ENCODE results near the gene TSLP. TPM values are rescaled to one million over a fixed set of nuclear protein-coding genes. Genes with fewer than 3 reads are reported as not detected.

The TSLP gene
- total RNA-seq, 2 experiments from 2014 or later: not detected

GRCh38 chr5:111121926-111122325 lies 50.4 kb downstream of the TSLP start:
- Histone ChIP-seq H3K4me2 (ENCODE audit: low read length) (no peak overlapping the region), H2AFZ (ENCODE audit: low read length) (no peak overlapping the region), H3K4me3 (ENCODE audit: low read depth, low read length, poor library complexity, severe bottlenecking) (no peak overlapping the region), H4K20me1 (ENCODE audit: insufficient read depth, low read length) (peaks cover 6% of the 10 kb centered on the region; the same call in 1 of the 2 replicates), H3K36me3 (ENCODE audit: insufficient read depth, low read length) (peaks cover 99% of the 10 kb centered on the region), H3K79me2 (ENCODE audit: insufficient read depth, low read depth, low read length) (peaks cover 5% of the 10 kb centered on the region; the same call in 1 of the 2 replicates), H3K9me2 (ENCODE audit: insufficient read depth, low read length) (no peaks in the 10 kb centered on the region), H3K9me3 (ENCODE audit: low read length) (no peaks in the 10 kb centered on the region), H3K27ac (ENCODE audit: low read depth, low read length, poor library complexity, severe bottlenecking) (no peak overlapping the region), H3K4me1 (ENCODE audit: insufficient read depth, low read length, poor library complexity, severe bottlenecking) (no peaks in the 10 kb centered on the region)
- ChIA-PET POLR2A (no interaction called here), CTCF (ENCODE audit: unreplicated experiment) (no interaction called here)
- no TSS peak for BruUV-seq (replicated peaks)
- no peak for DNase-seq (ENCODE audit: low spot score)
- intact Hi-C loops (cut with micrococcal nuclease; ENCODE audit: unreplicated experiment): no loop called here
- TF ChIP-seq CTCF (conservative IDR thresholded peaks at IDR 0.05; ENCODE audit: low read length) (no peak), EZH2phosphoT487 (IDR thresholded peaks at IDR 0.05; ENCODE audit: borderline replicate concordance, low read depth, low read length) (no peak)

GRCh38 chr5:111122398-111122797 lies 50.9 kb downstream of the TSLP start:
- Histone ChIP-seq H3K79me2 (ENCODE audit: insufficient read depth, low read depth, low read length) (peaks cover 5% of the 10 kb centered on the region; the same call in 1 of the 2 replicates), H3K27ac (ENCODE audit: low read depth, low read length, poor library complexity, severe bottlenecking) (no peak overlapping the region), H3K9me3 (ENCODE audit: low read length) (no peaks in the 10 kb centered on the region), H3K4me2 (ENCODE audit: low read length) (no peak overlapping the region), H4K20me1 (ENCODE audit: insufficient read depth, low read length) (peaks cover 4% of the 10 kb centered on the region; the same call in 1 of the 2 replicates), H3K36me3 (ENCODE audit: insufficient read depth, low read length) (peaks cover 99% of the 10 kb centered on the region), H3K4me1 (ENCODE audit: insufficient read depth, low read length, poor library complexity, severe bottlenecking) (no peaks in the 10 kb centered on the region), H2AFZ (ENCODE audit: low read length) (no peak overlapping the region), H3K4me3 (ENCODE audit: low read depth, low read length, poor library complexity, severe bottlenecking) (no peak overlapping the region), H3K9me2 (ENCODE audit: insufficient read depth, low read length) (no peaks in the 10 kb centered on the region)
- DNase-seq (ENCODE audit: low spot score): no peak
- no peak for TF ChIP-seq EZH2phosphoT487 (IDR thresholded peaks at IDR 0.05; ENCODE audit: borderline replicate concordance, low read depth, low read length)
- no peak for TF ChIP-seq CTCF (conservative IDR thresholded peaks at IDR 0.05; ENCODE audit: low read length)
- no TSS peak for BruUV-seq (replicated peaks)
- ChIA-PET POLR2A (no interaction called here), CTCF (ENCODE audit: unreplicated experiment) (no interaction called here)
- intact Hi-C loops (cut with micrococcal nuclease; ENCODE audit: unreplicated experiment): no loop called here

GRCh38 chr5:111124793-111125192 lies 53.3 kb downstream of the TSLP start:
- H3K27ac ChIP-seq (ENCODE audit: low read depth, low read length, poor library complexity, severe bottlenecking): no peak overlapping the region
- H3K36me3 ChIP-seq (ENCODE audit: insufficient read depth, low read length): peaks cover 99% of the 10 kb centered on the region
- H3K9me2 ChIP-seq (ENCODE audit: insufficient read depth, low read length): no peaks in the 10 kb centered on the region
- CTCF ChIA-PET (ENCODE audit: unreplicated experiment): no interaction called here
- H3K9me3 ChIP-seq (ENCODE audit: low read length): no peaks in the 10 kb centered on the region
- no peak overlapping the region for H2AFZ ChIP-seq (ENCODE audit: low read length)
- no peak overlapping the region for H3K4me3 ChIP-seq (ENCODE audit: low read depth, low read length, poor library complexity, severe bottlenecking)
- H3K4me2 ChIP-seq (ENCODE audit: low read length): no peak overlapping the region
- H3K79me2 ChIP-seq (ENCODE audit: insufficient read depth, low read depth, low read length): no peaks in the 10 kb centered on the region
- POLR2A ChIA-PET: no interaction called here
- H3K4me1 ChIP-seq (ENCODE audit: insufficient read depth, low read length, poor library complexity, severe bottlenecking): no peaks in the 10 kb centered on the region
- intact Hi-C loops (cut with micrococcal nuclease; ENCODE audit: unreplicated experiment): no loop called here
- no peaks in the 10 kb centered on the region for H4K20me1 ChIP-seq (ENCODE audit: insufficient read depth, low read length)
- no peak for TF ChIP-seq EZH2phosphoT487 (IDR thresholded peaks at IDR 0.05; ENCODE audit: borderline replicate concordance, low read depth, low read length)
- no peak for TF ChIP-seq CTCF (conservative IDR thresholded peaks at IDR 0.05; ENCODE audit: low read length)
- no TSS peak for BruUV-seq (replicated peaks)
- no peak for DNase-seq (ENCODE audit: low spot score)

Data from OCI-LY7 (cell line).